Fibroblast of mammary gland (primary cell): ENCODE data around the gene FMNL1.

Source experiments
- DNase-seq: peaks from one replicate; pipeline ENCODE4 v3.0.0-alpha.2; 2010; ENCODE audit warnings: low read depth
- H3K4me3 ChIP-seq: 2 replicates; pipeline ENCODE4 v1.5.1; 2011; ENCODE audit warnings: low read depth, mild to moderate bottlenecking, low read length, moderate library complexity; ENCODE audit not compliant: control insufficient read depth
- CTCF ChIP-seq: conservative IDR thresholded peaks from 2 replicates; pipeline ENCODE4 v1.5.1; 2011; ENCODE audit warnings: low read depth, low read length, inconsistent platforms; ENCODE audit not compliant: control insufficient read depth, insufficient read depth

FMNL1 gene

GRCh38 chr17:45222996-45223538 is 1.4 kb downstream of the FMNL1 start:
- no peak for TF ChIP-seq CTCF
- no peak for DNase-seq
- H3K4me3 ChIP-seq, result no peak overlapping the region

- no peak overlapping the region for H3K4me3 ChIP-seq
- DNase-seq, result no peak
- TF ChIP-seq CTCF, result no peak
Measured at GRCh38 chr17:45223539-45224528, 2.1 kb downstream of the FMNL1 start.

GRCh38 chr17:45224671-45225050 is 3.0 kb downstream of the FMNL1 start:
- TF ChIP-seq CTCF, result no peak
- DNase-seq, result no peak
- H3K4me3 ChIP-seq, result no peak overlapping the region

- no peak for TF ChIP-seq CTCF
- H3K4me3 ChIP-seq, result no peak overlapping the region
- no peak for DNase-seq
Measured at GRCh38 chr17:45225051-45225700, 3.5 kb downstream of the FMNL1 start.

- DNase-seq, result no peak
- H3K4me3 ChIP-seq, result no peak overlapping the region
- no peak for TF ChIP-seq CTCF
Measured at GRCh38 chr17:45225964-45226530, 4.4 kb downstream of the FMNL1 start.

GRCh38 chr17:45226576-45226975 is 4.9 kb downstream of the FMNL1 start:
- H3K4me3 ChIP-seq, result no peak overlapping the region
- no peak for TF ChIP-seq CTCF
- no peak for DNase-seq
